ENCODE results near the gene PKNOX1.
"Not testable (repeated sequence)": the region's sequence is repeated elsewhere in the genome, so short reads cannot be mapped to it uniquely, and the experiment has no call there.

Gene PKNOX1

DNA sequence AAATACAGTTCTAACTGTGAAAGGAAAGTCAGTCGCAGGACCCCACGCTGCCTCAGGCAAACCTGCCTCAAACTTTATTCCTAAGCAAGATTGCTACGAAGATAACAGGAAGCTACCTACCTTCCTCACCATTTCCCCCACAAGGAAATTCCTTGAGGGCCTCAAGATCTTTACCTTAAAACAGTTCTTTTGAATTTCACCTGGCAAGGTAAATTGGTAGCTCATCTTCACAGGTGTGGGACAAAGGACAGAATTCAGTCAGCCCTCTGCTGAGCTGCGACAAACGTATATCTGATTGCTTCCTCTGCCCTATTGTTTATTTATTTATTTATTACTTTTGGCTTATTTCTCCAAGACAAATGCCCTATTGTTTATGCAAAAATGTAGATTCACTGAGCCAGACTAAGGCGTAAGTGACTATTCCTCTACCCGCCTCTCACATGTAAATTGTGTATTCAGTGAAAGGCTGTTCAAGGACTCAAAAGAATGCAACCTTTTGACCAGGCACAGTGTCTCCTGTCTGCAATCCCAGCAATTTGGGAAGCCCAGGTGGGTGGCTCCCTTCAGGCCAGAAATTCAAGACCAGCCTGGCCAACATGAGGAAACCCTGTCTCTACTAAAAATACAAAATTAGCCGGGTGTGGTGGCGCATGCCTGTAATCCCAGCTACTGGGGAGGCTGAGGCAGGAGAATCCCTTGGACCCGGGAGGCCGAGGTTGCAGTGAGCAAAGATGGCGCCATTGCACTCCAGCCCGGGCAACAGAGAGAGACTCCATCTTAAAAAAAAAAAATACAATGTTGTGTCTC, 17.3 kb upstream of the PKNOX1 start:
- no peaks in the 10 kb centered on the region for H3K4me1 ChIP-seq (ENCODE audit: control insufficient read depth, insufficient read depth, low read length, poor library complexity, severe bottlenecking)
- no peak overlapping the region for H3K27ac ChIP-seq (ENCODE audit: insufficient read depth, low read length, poor library complexity, severe bottlenecking)
- no peak for DNase-seq
- no peaks in the 10 kb centered on the region for H3K27me3 ChIP-seq (replicated peaks; ENCODE audit: control insufficient read depth, insufficient read depth, low read length, poor library complexity, severe bottlenecking)
- no peaks in the 10 kb centered on the region for H3K9me3 ChIP-seq (ENCODE audit: control insufficient read depth, low read length)
- H3K4me3 ChIP-seq (ENCODE audit: insufficient read depth, low read depth, low read length, poor library complexity, severe bottlenecking): no peak overlapping the region
- H3K36me3 ChIP-seq (ENCODE audit: control insufficient read depth, insufficient read depth, low read length): no peaks in the 10 kb centered on the region

DNA sequence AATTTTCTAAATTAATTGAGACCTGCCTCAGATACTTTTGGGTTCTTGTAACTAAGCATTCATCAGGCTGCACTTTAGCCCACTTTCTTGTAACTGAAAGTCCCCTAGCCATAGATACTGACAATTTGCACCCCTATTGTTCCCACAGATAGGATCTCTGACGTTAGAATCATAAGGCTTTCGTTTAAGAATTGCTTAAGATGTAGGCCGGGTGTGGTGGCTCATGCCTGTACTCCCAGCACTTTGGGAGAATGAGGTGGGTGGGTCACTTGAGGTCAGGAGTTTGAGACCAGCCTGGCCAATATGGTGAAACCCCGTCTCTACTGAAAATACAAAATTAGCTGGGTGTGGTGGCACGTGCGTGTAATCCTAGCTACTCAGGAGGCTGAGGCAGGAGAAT, 16.2 kb upstream of the PKNOX1 start:
- H3K4me3 ChIP-seq (ENCODE audit: insufficient read depth, low read depth, low read length, poor library complexity, severe bottlenecking); H3K36me3 ChIP-seq (ENCODE audit: control insufficient read depth, insufficient read depth, low read length); H3K9me3 ChIP-seq (ENCODE audit: control insufficient read depth, low read length); H3K27me3 ChIP-seq (replicated peaks; ENCODE audit: control insufficient read depth, insufficient read depth, low read length, poor library complexity, severe bottlenecking); H3K27ac ChIP-seq (ENCODE audit: insufficient read depth, low read length, poor library complexity, severe bottlenecking); DNase-seq; H3K4me1 ChIP-seq (ENCODE audit: control insufficient read depth, insufficient read depth, low read length, poor library complexity, severe bottlenecking): not testable (repeated sequence)

DNA sequence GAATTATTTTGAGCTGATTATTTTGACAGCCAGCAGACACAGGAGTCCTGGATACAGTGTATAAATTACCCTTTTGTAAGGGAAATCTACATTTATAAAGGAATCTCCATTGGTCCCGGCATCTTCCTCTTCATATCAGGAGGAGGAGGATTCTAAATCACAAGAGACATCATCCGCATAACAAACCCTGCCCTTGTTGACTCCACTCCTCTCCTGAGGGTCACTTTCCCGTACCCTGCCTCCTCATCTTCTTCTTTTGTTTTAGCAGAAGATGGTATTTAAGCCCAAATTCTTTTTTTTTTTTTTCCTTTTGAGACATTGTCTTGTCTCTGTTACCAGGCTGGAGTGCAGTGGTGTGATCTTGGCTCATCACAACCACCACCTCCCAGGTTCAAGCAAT, 14.6 kb upstream of the PKNOX1 start:
- no peaks in the 10 kb centered on the region for H3K9me3 ChIP-seq (ENCODE audit: control insufficient read depth, low read length)
- H3K27ac ChIP-seq (ENCODE audit: insufficient read depth, low read length, poor library complexity, severe bottlenecking): no peak overlapping the region
- H3K27me3 ChIP-seq (replicated peaks; ENCODE audit: control insufficient read depth, insufficient read depth, low read length, poor library complexity, severe bottlenecking): no peaks in the 10 kb centered on the region
- no peak for DNase-seq
- H3K4me3 ChIP-seq (ENCODE audit: insufficient read depth, low read depth, low read length, poor library complexity, severe bottlenecking): no peak overlapping the region
- no peaks in the 10 kb centered on the region for H3K36me3 ChIP-seq (ENCODE audit: control insufficient read depth, insufficient read depth, low read length)
- no peaks in the 10 kb centered on the region for H3K4me1 ChIP-seq (ENCODE audit: control insufficient read depth, insufficient read depth, low read length, poor library complexity, severe bottlenecking)

DNA sequence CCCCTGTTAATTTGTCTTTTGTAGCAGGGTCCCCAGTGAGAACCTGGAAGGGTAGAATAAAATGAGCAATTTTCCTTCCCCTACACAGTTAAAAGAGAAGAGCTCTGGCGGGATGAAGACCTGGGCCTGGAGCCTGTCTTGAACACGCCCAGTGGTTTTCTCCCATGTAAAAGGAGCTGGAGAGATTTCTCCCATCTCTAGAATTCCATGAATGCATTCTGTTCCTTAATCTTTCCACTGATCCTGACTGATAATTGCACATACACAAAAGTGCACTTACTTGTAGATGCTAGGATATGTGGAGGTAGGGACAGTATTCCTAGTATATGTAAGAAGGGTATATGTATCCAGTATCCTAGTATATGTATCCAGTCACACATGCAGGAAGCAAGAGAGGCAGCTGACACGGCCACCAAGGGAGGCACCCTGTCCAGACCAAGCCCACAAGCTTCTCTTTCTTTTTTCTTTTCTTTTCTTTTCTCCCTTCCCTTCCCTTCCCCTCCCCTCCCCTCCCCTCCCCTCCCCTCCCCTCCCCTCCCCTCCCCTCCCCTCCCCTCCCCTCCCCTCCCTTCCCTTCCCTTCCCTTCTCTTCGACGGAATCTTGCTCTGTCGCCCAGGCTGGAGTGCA, 11.9 kb upstream of the PKNOX1 start:
- Histone ChIP-seq H3K9me3 (ENCODE audit: control insufficient read depth, low read length) (no peaks in the 10 kb centered on the region), H3K4me3 (ENCODE audit: insufficient read depth, low read depth, low read length, poor library complexity, severe bottlenecking) (no peak overlapping the region), H3K27ac (ENCODE audit: insufficient read depth, low read length, poor library complexity, severe bottlenecking) (no peak overlapping the region), H3K4me1 (ENCODE audit: control insufficient read depth, insufficient read depth, low read length, poor library complexity, severe bottlenecking) (no peaks in the 10 kb centered on the region), H3K27me3 (replicated peaks; ENCODE audit: control insufficient read depth, insufficient read depth, low read length, poor library complexity, severe bottlenecking) (no peaks in the 10 kb centered on the region), H3K36me3 (ENCODE audit: control insufficient read depth, insufficient read depth, low read length) (no peaks in the 10 kb centered on the region)
- DNase-seq: no peak

DNA sequence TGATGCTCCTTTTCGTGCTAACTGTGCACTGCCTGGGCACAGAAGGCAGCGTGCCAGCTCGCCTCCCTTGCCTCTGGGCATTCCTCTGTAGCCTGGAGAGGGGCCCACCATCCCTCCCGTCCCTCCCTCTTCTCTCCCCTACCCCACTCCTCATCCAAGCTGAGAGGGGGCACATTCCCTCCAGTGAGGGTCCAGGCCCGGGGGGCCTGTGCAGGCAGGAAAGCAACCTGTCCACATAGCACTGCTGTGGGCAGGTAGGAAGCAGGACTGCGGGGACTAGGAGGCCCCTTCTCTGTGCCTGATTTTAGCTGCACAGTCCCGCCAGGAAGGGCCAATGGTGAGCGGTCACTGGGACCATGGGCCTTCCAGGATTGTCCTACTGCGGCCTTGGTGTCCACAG, 10.3 kb upstream of the PKNOX1 start:
- Histone ChIP-seq H3K9me3 (ENCODE audit: control insufficient read depth, low read length) (no peaks in the 10 kb centered on the region), H3K27me3 (replicated peaks; ENCODE audit: control insufficient read depth, insufficient read depth, low read length, poor library complexity, severe bottlenecking) (no peaks in the 10 kb centered on the region), H3K36me3 (ENCODE audit: control insufficient read depth, insufficient read depth, low read length) (no peaks in the 10 kb centered on the region), H3K27ac (ENCODE audit: insufficient read depth, low read length, poor library complexity, severe bottlenecking) (no peak overlapping the region), H3K4me1 (ENCODE audit: control insufficient read depth, insufficient read depth, low read length, poor library complexity, severe bottlenecking) (no peaks in the 10 kb centered on the region), H3K4me3 (ENCODE audit: insufficient read depth, low read depth, low read length, poor library complexity, severe bottlenecking) (no peak overlapping the region)
- no peak for DNase-seq

DNA sequence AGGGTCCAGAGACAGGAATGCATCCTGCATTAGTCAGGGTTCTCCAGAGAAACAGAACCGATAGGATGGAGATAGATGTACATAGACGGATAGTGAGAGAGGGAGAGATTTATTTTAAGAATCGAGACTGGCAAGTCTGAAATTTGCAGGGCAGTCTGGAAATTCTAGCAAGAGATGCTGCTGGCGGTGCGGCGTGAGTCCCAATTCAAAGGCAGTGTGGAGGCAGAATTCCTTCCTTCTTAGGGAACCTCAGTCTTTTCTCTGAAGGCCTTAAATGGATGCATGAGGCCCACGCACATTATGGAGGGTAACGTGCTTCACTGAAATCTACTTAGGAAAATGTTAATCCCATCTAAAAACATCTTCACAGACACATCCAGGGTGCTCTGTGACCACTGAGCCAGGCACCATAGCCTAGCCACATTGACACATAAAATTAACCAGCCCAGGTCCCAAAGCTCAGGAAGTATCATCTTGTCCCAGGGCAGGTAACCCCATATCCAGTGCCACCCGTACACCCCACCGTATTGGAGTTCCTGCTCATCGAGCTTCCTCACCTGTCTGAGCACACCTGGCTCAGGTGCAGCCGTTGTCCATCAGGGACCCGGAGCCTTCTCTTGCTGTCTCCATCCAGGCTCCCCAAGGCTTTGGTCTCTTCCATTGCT, 9.7 kb upstream of the PKNOX1 start:
- no peak for DNase-seq
- no peak overlapping the region for H3K27ac ChIP-seq (ENCODE audit: insufficient read depth, low read length, poor library complexity, severe bottlenecking)
- H3K4me3 ChIP-seq (ENCODE audit: insufficient read depth, low read depth, low read length, poor library complexity, severe bottlenecking): no peak overlapping the region
- H3K27me3 ChIP-seq (replicated peaks; ENCODE audit: control insufficient read depth, insufficient read depth, low read length, poor library complexity, severe bottlenecking): no peaks in the 10 kb centered on the region
- no peaks in the 10 kb centered on the region for H3K9me3 ChIP-seq (ENCODE audit: control insufficient read depth, low read length)
- no peaks in the 10 kb centered on the region for H3K4me1 ChIP-seq (ENCODE audit: control insufficient read depth, insufficient read depth, low read length, poor library complexity, severe bottlenecking)
- H3K36me3 ChIP-seq (ENCODE audit: control insufficient read depth, insufficient read depth, low read length): no peaks in the 10 kb centered on the region

DNA sequence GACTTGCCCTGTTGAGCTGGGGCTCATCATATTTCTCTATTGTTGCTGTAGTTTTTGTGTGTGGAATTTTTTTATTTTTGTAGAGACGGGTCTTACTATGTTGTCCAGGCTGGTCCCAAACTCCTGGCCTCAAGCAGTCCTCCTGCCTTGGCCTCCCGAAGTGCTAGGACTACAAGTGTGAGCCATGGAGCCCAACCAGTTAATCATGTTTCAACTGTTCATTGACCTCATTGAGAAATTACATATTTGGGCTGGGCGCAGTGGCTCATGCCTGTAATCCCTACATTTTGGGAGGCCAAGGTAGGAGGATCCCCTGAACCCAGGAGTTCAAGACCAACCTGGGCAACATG, 9.2 kb upstream of the PKNOX1 start:
- H3K36me3 ChIP-seq (ENCODE audit: control insufficient read depth, insufficient read depth, low read length): no peaks in the 10 kb centered on the region
- no peaks in the 10 kb centered on the region for H3K4me1 ChIP-seq (ENCODE audit: control insufficient read depth, insufficient read depth, low read length, poor library complexity, severe bottlenecking)
- no peak for DNase-seq
- H3K4me3 ChIP-seq (ENCODE audit: insufficient read depth, low read depth, low read length, poor library complexity, severe bottlenecking): no peak overlapping the region
- no peaks in the 10 kb centered on the region for H3K9me3 ChIP-seq (ENCODE audit: control insufficient read depth, low read length)
- no peak overlapping the region for H3K27ac ChIP-seq (ENCODE audit: insufficient read depth, low read length, poor library complexity, severe bottlenecking)
- H3K27me3 ChIP-seq (replicated peaks; ENCODE audit: control insufficient read depth, insufficient read depth, low read length, poor library complexity, severe bottlenecking): no peaks in the 10 kb centered on the region

DNA sequence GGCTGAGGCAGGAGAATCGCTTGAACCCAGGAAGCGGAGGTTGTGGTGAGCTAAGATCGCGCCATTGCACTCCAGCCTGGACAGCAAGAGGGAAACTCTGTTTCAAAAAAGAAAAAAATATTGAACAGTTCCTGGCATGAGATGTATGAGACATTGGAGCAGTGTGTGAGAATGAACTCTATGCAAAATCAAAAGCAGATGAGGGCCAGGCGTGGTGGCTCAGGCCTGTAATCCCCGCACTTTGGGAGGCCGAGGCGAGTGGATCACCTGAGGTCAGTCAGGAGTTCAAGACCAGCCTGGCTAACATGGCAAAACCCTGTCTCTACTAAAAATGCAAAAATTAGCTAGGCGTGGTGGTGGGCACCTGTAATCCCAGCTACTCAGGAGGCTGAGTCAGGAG, 6.7 kb upstream of the PKNOX1 start:
- not testable (repeated sequence) for DNase-seq; H3K27me3 ChIP-seq (replicated peaks; ENCODE audit: control insufficient read depth, insufficient read depth, low read length, poor library complexity, severe bottlenecking)

DNA sequence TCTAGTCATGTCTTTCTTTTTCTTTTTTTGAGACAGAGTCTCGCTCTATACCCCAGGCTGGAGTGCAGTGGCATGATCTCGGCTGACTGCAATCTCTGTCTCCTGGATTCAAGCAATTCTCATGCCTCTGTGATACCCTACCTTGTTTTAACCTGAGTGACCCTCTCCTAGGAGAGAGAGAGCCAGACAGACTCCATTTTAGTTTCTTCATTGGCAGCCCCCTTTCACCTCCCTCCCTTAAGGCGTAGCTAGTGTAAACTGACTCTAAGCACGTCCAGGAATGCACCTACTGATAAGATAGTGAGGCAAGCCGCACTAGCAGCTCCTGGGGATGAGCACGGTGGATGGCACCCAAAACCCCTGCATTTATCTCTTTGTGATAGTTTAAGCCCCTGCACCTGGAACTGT, 5.2 kb upstream of the PKNOX1 start:
- no peaks in the 10 kb centered on the region for H3K9me3 ChIP-seq (ENCODE audit: control insufficient read depth, low read length)
- H3K27me3 ChIP-seq (replicated peaks; ENCODE audit: control insufficient read depth, insufficient read depth, low read length, poor library complexity, severe bottlenecking): no peaks in the 10 kb centered on the region
- H3K36me3 ChIP-seq (ENCODE audit: control insufficient read depth, insufficient read depth, low read length): no peaks in the 10 kb centered on the region
- no peak overlapping the region for H3K27ac ChIP-seq (ENCODE audit: insufficient read depth, low read length, poor library complexity, severe bottlenecking)
- H3K4me1 ChIP-seq (ENCODE audit: control insufficient read depth, insufficient read depth, low read length, poor library complexity, severe bottlenecking): peaks cover 7% of the 10 kb centered on the region
- DNase-seq: no peak
- no peak overlapping the region for H3K4me3 ChIP-seq (ENCODE audit: insufficient read depth, low read depth, low read length, poor library complexity, severe bottlenecking)

More for the DNA sequence above, 6.7 kb upstream of the PKNOX1 start:
- not testable (repeated sequence) for H3K4me1 ChIP-seq (ENCODE audit: control insufficient read depth, insufficient read depth, low read length, poor library complexity, severe bottlenecking); H3K9me3 ChIP-seq (ENCODE audit: control insufficient read depth, low read length); H3K36me3 ChIP-seq (ENCODE audit: control insufficient read depth, insufficient read depth, low read length); H3K27ac ChIP-seq (ENCODE audit: insufficient read depth, low read length, poor library complexity, severe bottlenecking); H3K4me3 ChIP-seq (ENCODE audit: insufficient read depth, low read depth, low read length, poor library complexity, severe bottlenecking)

DNA sequence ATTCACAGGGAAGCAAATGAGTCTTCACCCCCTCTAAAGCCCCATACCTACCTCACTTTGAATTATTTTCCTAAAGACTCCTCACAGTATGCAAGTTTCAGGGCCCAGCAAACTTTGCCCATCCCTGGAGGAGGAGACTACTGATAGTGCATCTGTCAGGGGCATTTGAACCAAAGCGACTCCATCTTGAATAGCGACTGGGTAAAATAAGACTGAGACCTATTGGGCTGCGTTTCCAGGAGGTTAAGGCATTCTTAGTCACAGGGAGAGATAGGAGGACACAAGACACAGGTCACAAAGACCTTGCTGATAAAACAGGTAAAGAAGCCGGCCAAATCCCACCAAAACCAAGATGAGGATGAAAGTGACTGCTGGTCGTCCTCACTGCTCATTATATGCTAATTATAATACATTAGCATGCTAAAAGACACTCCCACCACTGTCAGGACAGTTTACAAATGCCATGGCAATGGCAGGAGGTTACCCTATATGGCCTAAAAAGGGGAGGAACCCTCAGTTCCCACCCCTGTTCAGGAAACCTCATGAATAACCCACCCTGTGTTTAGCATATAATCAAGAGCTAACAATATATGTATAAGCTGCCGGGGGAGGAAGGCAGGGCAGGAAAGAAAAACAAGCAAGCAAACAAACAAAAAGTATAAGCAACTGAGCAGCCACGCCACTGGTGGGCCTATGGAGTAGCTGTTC, 3.3 kb upstream of the PKNOX1 start:
- no peak overlapping the region for H3K4me3 ChIP-seq (ENCODE audit: insufficient read depth, low read depth, low read length, poor library complexity, severe bottlenecking)
- H3K4me1 ChIP-seq (ENCODE audit: control insufficient read depth, insufficient read depth, low read length, poor library complexity, severe bottlenecking): peaks cover 15% of the 10 kb centered on the region
- H3K27ac ChIP-seq (ENCODE audit: insufficient read depth, low read length, poor library complexity, severe bottlenecking): no peak overlapping the region
- H3K36me3 ChIP-seq (ENCODE audit: control insufficient read depth, insufficient read depth, low read length): no peaks in the 10 kb centered on the region
- DNase-seq: no peak
- no peaks in the 10 kb centered on the region for H3K9me3 ChIP-seq (ENCODE audit: control insufficient read depth, low read length)
- no peaks in the 10 kb centered on the region for H3K27me3 ChIP-seq (replicated peaks; ENCODE audit: control insufficient read depth, insufficient read depth, low read length, poor library complexity, severe bottlenecking)
